ENCODE results near the gene ST6GALNAC1. TPM values are rescaled to one million over a fixed set of nuclear protein-coding genes. Genes with fewer than 3 reads are reported as not detected.
"Not testable (repeated sequence)": the region's sequence is repeated elsewhere in the genome, so short reads cannot be mapped to it uniquely, and the experiment has no call there.

The ST6GALNAC1 gene
- total RNA-seq, 1 donor from 2014 or later = 0.33 TPM

GRCh38 chr17:76642032-76642561 lies 1.5 kb downstream of the ST6GALNAC1 start:
- no peak for DNase-seq (ENCODE audit: low read depth, low spot score)

- no peak for DNase-seq (ENCODE audit: low read depth, low spot score)
These were observed 2.1 kb downstream of the ST6GALNAC1 start for GRCh38 chr17:76641501-76641900.

GRCh38 chr17:76640550-76641380 lies 2.8 kb downstream of the ST6GALNAC1 start:
- no peak for DNase-seq (ENCODE audit: low read depth, low spot score)

GRCh38 chr17:76638263-76638662 lies 5.3 kb downstream of the ST6GALNAC1 start:
- no peak for DNase-seq (ENCODE audit: low read depth, low spot score)

GRCh38 chr17:76636486-76637206 lies 6.9 kb downstream of the ST6GALNAC1 start:
- not testable (repeated sequence) for DNase-seq (ENCODE audit: low read depth, low spot score)

GRCh38 chr17:76635659-76636360 lies 7.7 kb downstream of the ST6GALNAC1 start:
- no peak for DNase-seq (ENCODE audit: low read depth, low spot score)

GRCh38 chr17:76635039-76635438 lies 8.5 kb downstream of the ST6GALNAC1 start:
- no peak for DNase-seq (ENCODE audit: low read depth, low spot score)

- DNase-seq (ENCODE audit: low read depth, low spot score) = no peak
These were observed 9.8 kb downstream of the ST6GALNAC1 start for GRCh38 chr17:76633628-76634328.

GRCh38 chr17:76631821-76632565 lies 11.6 kb downstream of the ST6GALNAC1 start:
- no peak for DNase-seq (ENCODE audit: low read depth, low spot score)

GRCh38 chr17:76630151-76630550 lies 13.4 kb downstream of the ST6GALNAC1 start:
- no peak for DNase-seq (ENCODE audit: low read depth, low spot score)

GRCh38 chr17:76627510-76627909 lies 16.0 kb downstream of the ST6GALNAC1 start:
- DNase-seq (ENCODE audit: low read depth, low spot score) = no peak

- DNase-seq (ENCODE audit: low read depth, low spot score) = no peak
These were observed 17.1 kb downstream of the ST6GALNAC1 start for GRCh38 chr17:76626442-76626841.

GRCh38 chr17:76625496-76625895 lies 18.1 kb downstream of the ST6GALNAC1 start:
- DNase-seq (ENCODE audit: low read depth, low spot score) = no peak

- DNase-seq (ENCODE audit: low read depth, low spot score) = no peak
These were observed 20.0 kb downstream of the ST6GALNAC1 start for GRCh38 chr17:76623271-76624146.

GRCh38 chr17:76617838-76618237 lies 25.7 kb downstream of the ST6GALNAC1 start:
- DNase-seq (ENCODE audit: low read depth, low spot score) = no peak

GRCh38 chr17:76614912-76615617 lies 28.5 kb downstream of the ST6GALNAC1 start:
- no peak for DNase-seq (ENCODE audit: low read depth, low spot score)

GRCh38 chr17:76614064-76614759 lies 29.3 kb downstream of the ST6GALNAC1 start:
- DNase-seq (ENCODE audit: low read depth, low spot score) = not testable (repeated sequence)
